Karpas-422 (cell line): ENCODE measurements around the gene STXBP4. TPM values are rescaled to one million over a fixed set of nuclear protein-coding genes. Genes with fewer than 3 reads are reported as not detected.

Experiments used
- DNase-seq: peaks from one replicate; pipeline ENCODE4 v3.0.0-alpha.2; 2015
- H2AFZ ChIP-seq: fragments of 200-600 bp; sonication (generic); 2 replicates; pipeline ENCODE4 v1.6.1; 2014; ENCODE audit warnings: antibody characterized with exemption, low read length, mixed read lengths
- H3K27ac ChIP-seq: fragments of 200-600 bp; sonication (generic); 2 replicates; pipeline ENCODE4 v1.5.1; 2014; ENCODE audit warnings: mild to moderate bottlenecking, low read length, moderate library complexity
- H3K27me3 ChIP-seq: fragments of 200-600 bp; sonication (generic); 2 replicates; pipeline ENCODE4 v1.6.1; 2014; ENCODE audit warnings: low read length, mixed read lengths
- H3K36me3 ChIP-seq: fragments of 200-600 bp; sonication (generic); 2 replicates; pipeline ENCODE4 v1.6.1; 2014; ENCODE audit warnings: low read length, mixed read lengths; ENCODE audit not compliant: insufficient read depth
- H3K4me1 ChIP-seq: fragments of 200-600 bp; sonication (generic); 2 replicates; pipeline ENCODE4 v1.6.1; 2014; ENCODE audit warnings: mild to moderate bottlenecking, low read length, mixed read lengths
- H3K4me2 ChIP-seq: fragments of 200-600 bp; sonication (generic); 2 replicates; pipeline ENCODE4 v1.6.1; 2014; ENCODE audit warnings: low read length, low read depth, mild to moderate bottlenecking; ENCODE audit not compliant: poor library complexity, severe bottlenecking
- H3K4me3 ChIP-seq: fragments of 200-600 bp; sonication (generic); 2 replicates; pipeline ENCODE4 v1.5.1; 2014; ENCODE audit warnings: mild to moderate bottlenecking, antibody characterized with exemption, low read length, mixed read lengths
- H3K79me2 ChIP-seq: fragments of 200-600 bp; sonication (generic); 2 replicates; pipeline ENCODE4 v1.6.1; 2014; ENCODE audit warnings: mild to moderate bottlenecking, low read length, mixed read lengths
- H3K9ac ChIP-seq: fragments of 200-600 bp; sonication (generic); 2 replicates; pipeline ENCODE4 v1.6.0; 2014; ENCODE audit warnings: low read length
- H3K9me2 ChIP-seq: fragments of 200-600 bp; sonication (generic), shearing (Covaris generic); replicated peaks from 2 replicates; pipeline ENCODE4 v1.6.0; 2014; ENCODE audit warnings: mild to moderate bottlenecking, low read length, moderate library complexity; ENCODE audit not compliant: insufficient read depth
- H3K9me3 ChIP-seq: fragments of 300-700, 200-600 bp; sonication (generic); 2 replicates; pipeline ENCODE4 v1.6.1; 2014; ENCODE audit warnings: low read length, mixed read lengths
- H4K20me1 ChIP-seq: fragments of 200-600 bp; sonication (generic); 2 replicates; pipeline ENCODE4 v1.6.1; 2014; ENCODE audit warnings: mild to moderate bottlenecking, antibody characterized with exemption, low read length, low read depth; ENCODE audit not compliant: insufficient read depth
- total RNA-seq: library from RNA; depleted of rRNA; stranded (reverse); fragments of >200 nt; shearing (Covaris generic); gene quantifications from 2 replicates; pipeline ENCODE4 v1.2.3, GENCODE V29; 2014; ENCODE audit warnings: low replicate concordance

Gene STXBP4
- total RNA-seq, 1 experiment from 2014 or later: 6.6 TPM

- Histone ChIP-seq H3K27me3 (no peaks in the 10 kb centered on the region), H3K36me3 (no peaks in the 10 kb centered on the region), H2AFZ (no peak overlapping the region), H3K9me2 (no peaks in the 10 kb centered on the region), H3K4me3 (no peak overlapping the region), H3K9me3 (peaks cover 5% of the 10 kb centered on the region; the same call in 1 of the 2 replicates), H4K20me1 (peaks cover 4% of the 10 kb centered on the region; the same call in 1 of the 2 replicates), H3K9ac (no peak overlapping the region), H3K79me2 (peaks cover 2% of the 10 kb centered on the region; the same call in 1 of the 2 replicates), H3K4me2 (no peak overlapping the region), H3K4me1 (peaks cover 8% of the 10 kb centered on the region), H3K27ac (no peak overlapping the region)
- no peak for DNase-seq
Measured at GRCh38 chr17:54974759-54975158, 6.2 kb downstream of the STXBP4 start.

- H3K79me2 ChIP-seq: no peaks in the 10 kb centered on the region
- no peak overlapping the region for H3K4me3 ChIP-seq
- H4K20me1 ChIP-seq: peaks cover 4% of the 10 kb centered on the region; the same call in 1 of the 2 replicates
- H3K27ac ChIP-seq: no peak overlapping the region
- no peak overlapping the region for H3K9ac ChIP-seq
- H3K4me1 ChIP-seq: peaks cover 5% of the 10 kb centered on the region
- DNase-seq: no peak
- H3K9me2 ChIP-seq: no peaks in the 10 kb centered on the region
- no peaks in the 10 kb centered on the region; the same call in 1 of the 2 replicates for H3K36me3 ChIP-seq
- peaks cover 9% of the 10 kb centered on the region for H3K9me3 ChIP-seq
- H3K27me3 ChIP-seq: no peaks in the 10 kb centered on the region
- no peak overlapping the region for H3K4me2 ChIP-seq
- no peak overlapping the region for H2AFZ ChIP-seq
Measured at GRCh38 chr17:54976316-54976715, 7.8 kb downstream of the STXBP4 start.

- Histone ChIP-seq H3K27me3 (no peaks in the 10 kb centered on the region), H3K9me3 (peaks cover 9% of the 10 kb centered on the region), H3K4me2 (no peak overlapping the region), H3K4me1 (peaks cover 5% of the 10 kb centered on the region), H4K20me1 (peaks cover 3% of the 10 kb centered on the region; the same call in 1 of the 2 replicates), H2AFZ (no peak overlapping the region), H3K4me3 (no peak overlapping the region), H3K9ac (no peak overlapping the region), H3K9me2 (no peaks in the 10 kb centered on the region), H3K27ac (no peak overlapping the region), H3K36me3 (no peaks in the 10 kb centered on the region; the same call in 1 of the 2 replicates), H3K79me2 (no peaks in the 10 kb centered on the region)
- no peak for DNase-seq
Measured at GRCh38 chr17:54977744-54978143, 9.2 kb downstream of the STXBP4 start.

GRCh38 chr17:54979657-54980056, 11.1 kb downstream of the STXBP4 start:
- Histone ChIP-seq H4K20me1 (no peaks in the 10 kb centered on the region), H3K9me2 (no peaks in the 10 kb centered on the region), H3K9me3 (peaks cover 9% of the 10 kb centered on the region), H2AFZ (no peak overlapping the region), H3K27me3 (no peaks in the 10 kb centered on the region), H3K4me1 (peaks cover 5% of the 10 kb centered on the region), H3K36me3 (no peaks in the 10 kb centered on the region; the same call in 1 of the 2 replicates), H3K9ac (no peak overlapping the region), H3K4me3 (no peak overlapping the region), H3K79me2 (no peaks in the 10 kb centered on the region), H3K4me2 (no peak overlapping the region), H3K27ac (no peak overlapping the region)
- no peak for DNase-seq

- Histone ChIP-seq H3K4me2 (no peak overlapping the region), H3K36me3 (no peaks in the 10 kb centered on the region; the same call in 1 of the 2 replicates), H2AFZ (no peak overlapping the region), H3K4me3 (no peak overlapping the region), H3K4me1 (peaks cover 3% of the 10 kb centered on the region), H3K27me3 (no peaks in the 10 kb centered on the region), H4K20me1 (no peaks in the 10 kb centered on the region), H3K9me3 (peaks cover 9% of the 10 kb centered on the region), H3K79me2 (no peaks in the 10 kb centered on the region), H3K9ac (no peak overlapping the region), H3K9me2 (no peaks in the 10 kb centered on the region), H3K27ac (no peak overlapping the region)
- DNase-seq: no peak
Measured at GRCh38 chr17:54980375-54980774, 11.8 kb downstream of the STXBP4 start.

- H3K4me2 ChIP-seq: no peak overlapping the region
- H3K27me3 ChIP-seq: no peaks in the 10 kb centered on the region
- H3K36me3 ChIP-seq: no peaks in the 10 kb centered on the region; the same call in 1 of the 2 replicates
- no peaks in the 10 kb centered on the region for H3K79me2 ChIP-seq
- H3K27ac ChIP-seq: no peak overlapping the region
- no peaks in the 10 kb centered on the region for H3K9me2 ChIP-seq
- H4K20me1 ChIP-seq: no peaks in the 10 kb centered on the region
- H3K9me3 ChIP-seq: peaks cover 9% of the 10 kb centered on the region
- H2AFZ ChIP-seq: no peak overlapping the region
- no peak overlapping the region for H3K9ac ChIP-seq
- DNase-seq: no peak
- no peak overlapping the region for H3K4me3 ChIP-seq
- no peaks in the 10 kb centered on the region for H3K4me1 ChIP-seq
Measured at GRCh38 chr17:54982399-54982798, 13.8 kb downstream of the STXBP4 start.

- H3K9ac ChIP-seq: no peak overlapping the region
- no peaks in the 10 kb centered on the region for H3K27me3 ChIP-seq
- H3K36me3 ChIP-seq: no peaks in the 10 kb centered on the region; the same call in 1 of the 2 replicates
- no peak overlapping the region for H3K27ac ChIP-seq
- H3K4me1 ChIP-seq: no peaks in the 10 kb centered on the region
- peaks cover 9% of the 10 kb centered on the region for H3K9me3 ChIP-seq
- no peaks in the 10 kb centered on the region for H4K20me1 ChIP-seq
- no peak overlapping the region for H2AFZ ChIP-seq
- no peaks in the 10 kb centered on the region for H3K79me2 ChIP-seq
- no peak overlapping the region for H3K4me3 ChIP-seq
- H3K9me2 ChIP-seq: no peaks in the 10 kb centered on the region
- no peak for DNase-seq
- H3K4me2 ChIP-seq: no peak overlapping the region
Measured at GRCh38 chr17:54983260-54983659, 14.7 kb downstream of the STXBP4 start.

GRCh38 chr17:54985476-54985875, 16.9 kb downstream of the STXBP4 start:
- Histone ChIP-seq H3K36me3 (no peaks in the 10 kb centered on the region; the same call in 1 of the 2 replicates), H3K4me2 (no peak overlapping the region), H3K27ac (no peak overlapping the region), H3K9me3 (peaks cover 3% of the 10 kb centered on the region; the same call in 1 of the 2 replicates), H3K27me3 (no peaks in the 10 kb centered on the region), H3K4me1 (no peaks in the 10 kb centered on the region), H4K20me1 (no peaks in the 10 kb centered on the region), H2AFZ (no peak overlapping the region), H3K4me3 (no peak overlapping the region), H3K9ac (no peak overlapping the region), H3K79me2 (no peaks in the 10 kb centered on the region), H3K9me2 (no peaks in the 10 kb centered on the region)
- DNase-seq: no peak
